Psoas muscle (tissue), 8 donors: Measurements from ENCODE around the gene MAPKAP1. TPM values are rescaled to one million over a fixed set of nuclear protein-coding genes. Genes with fewer than 3 reads are reported as not detected.

Experiments used
- ATAC-seq, 4 donors: fragments of 200-7000 bp; cut with Tn5 transposase; one replicate each; pipeline ENCODE4 v1.9.1; 2020; ENCODE audit warnings: moderate library complexity in 3 of 4, mild to moderate bottlenecking in 2 of 4
- DNase-seq, 2 donors: peaks; one replicate each; pipeline ENCODE4 v3.0.0-alpha.2; 2020
- H3K27ac ChIP-seq: fragments of 200-600 bp; one replicate; pipeline ENCODE4 v1.8.0; 2022
- H3K27me3 ChIP-seq, 3 donors: fragments of 200-600 bp in 1 of 3; one replicate each; pipeline versions ENCODE4 v1.6.1 to v1.8.0; 2013 to 2022; ENCODE audit warnings: low read length in 2 of 3, mild to moderate bottlenecking in 2 of 3, moderate library complexity in 1 of 3; ENCODE audit not compliant: insufficient read depth in 3 of 3
- H3K36me3 ChIP-seq, 2 donors: fragments of 200-600 bp in 1 of 2; one replicate each; pipeline versions ENCODE4 v1.6.1 to v1.8.0; 2013 to 2022; ENCODE audit warnings: low read depth in 1 of 2, mild to moderate bottlenecking in 1 of 2, moderate library complexity in 1 of 2; ENCODE audit not compliant: insufficient read depth in 1 of 2
- H3K4me1 ChIP-seq: fragments of 200-600 bp; one replicate; pipeline ENCODE4 v1.8.0; 2022
- H3K4me3 ChIP-seq: fragments of 200-600 bp; one replicate; pipeline ENCODE4 v1.8.0; 2022; ENCODE audit warnings: mild to moderate bottlenecking
- H3K9me3 ChIP-seq: fragments of 200-600 bp; one replicate; pipeline ENCODE4 v1.8.0; 2022
- CTCF ChIP-seq: fragments of 200-600 bp; IDR thresholded peaks from one replicate; pipeline ENCODE4 v1.8.0; 2022; ENCODE audit warnings: antibody characterized with exemption
- WGBS, 3 donors: extraction: QIAGEN DNeasy Blood & Tissue Kit; methylation state at CpG; one replicate each; pipeline versions ENCODE4 v1.1.6 to v1.1.7; 2013; 5-methylcytosine and 5-hydroxymethylcytosine counted together
- intact Hi-C, 2 donors: fragments of 100-400 bp; cut with DNase I; formaldehyde crosslinking; loops; one replicate each; pipeline versions ENCODE4 v1.11.0 to v1.14.2; 2022
- polyA plus RNA-seq, 3 donors: library from polyadenylated mRNA; stranded (reverse); fragments of 200-250 nt; gene quantifications; one replicate each; pipeline ENCODE4 v1.2.3, GENCODE V29; 2013
- total RNA-seq, 4 donors: library from RNA; stranded (reverse); fragmentation: NEBNext Ultra II Directional in 2 of 4; extraction: Animal tissue kit (Norgen Biotek cat#: 25700) in 2 of 4; gene quantifications; one replicate each; pipeline versions ENCODE4 v1.2.1 to v1.2.4, GENCODE V29; 2021 to 2023
- donor health status: healthy with polysubstance abuse.
- donor health status: DM: no; HTN: no; CAD: no; lungs with moderate emphysema.
- donor health status: Bipolar disorder and iron deficiency.
- donor health status: healthy.
- donor health status: DM: yes; HTN: yes; CAD: no.
- donor health status: DM: no; HTN: no; CAD: no.
- donor health status: DM: no; HTN: no; CAD: no.
- donor health status: DM: yes; HTN: yes; CAD: no.

The MAPKAP1 gene
- total and polyA plus RNA-seq, 7 donors = 64.2 to 124 (median 90.4) TPM

- H3K36me3 ChIP-seq = peaks cover 0 to 17% of the 10 kb centered on the region in 2 donors
- no peaks in the 10 kb centered on the region for H3K9me3 ChIP-seq
- ATAC-seq = no peak
- no peak overlapping the region for H3K27ac ChIP-seq
- no peaks in the 10 kb centered on the region for H3K27me3 ChIP-seq
- no peak for TF ChIP-seq CTCF
- WGBS, 3 donors = 92 to 94% (median 92%) methylated on average over 32 of the region's 32 CpGs
- intact Hi-C loops = no loop called here
- H3K4me3 ChIP-seq = no peak overlapping the region
- no peaks in the 10 kb centered on the region for H3K4me1 ChIP-seq
- DNase-seq = no peak
Observed at GRCh38 chr9:125438506-125439433, 268.2 kb downstream of the MAPKAP1 start.

DNA sequence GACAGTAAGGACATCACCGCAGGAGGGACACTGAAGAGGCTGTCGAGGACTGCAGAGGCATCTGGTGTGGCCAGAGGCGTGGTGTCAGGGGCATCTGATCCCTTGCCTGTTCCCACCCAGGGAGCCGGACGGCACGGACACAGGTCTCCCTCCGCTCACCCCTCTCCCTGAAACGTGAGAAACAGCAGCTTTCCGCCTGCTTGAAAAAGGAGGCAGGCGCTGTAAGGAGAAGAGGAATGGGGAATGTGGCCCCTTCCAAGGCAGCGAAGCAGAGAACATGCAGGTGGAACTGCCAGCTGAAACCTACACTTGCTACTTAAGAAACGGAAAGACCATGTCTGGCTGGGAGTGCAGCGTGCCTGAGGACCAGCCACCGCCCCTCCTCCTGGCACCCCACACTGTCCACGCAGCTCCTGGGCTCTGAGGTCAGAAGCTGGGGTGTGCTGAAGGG, 269.2 kb downstream of the MAPKAP1 start:
- intact Hi-C loops = no loop called here
- H3K36me3 ChIP-seq = peaks cover 0 to 10% of the 10 kb centered on the region in 2 donors
- H3K27me3 ChIP-seq = no peaks in the 10 kb centered on the region
- no peak overlapping the region for H3K4me3 ChIP-seq
- WGBS, 3 donors = 87 to 89% (median 89%) methylated on average over 15 of the region's 15 CpGs
- ATAC-seq (no peak), DNase-seq (no peak)
- TF ChIP-seq CTCF = no peak
- no peaks in the 10 kb centered on the region for H3K9me3 ChIP-seq
- no peaks in the 10 kb centered on the region for H3K4me1 ChIP-seq
- no peak overlapping the region for H3K27ac ChIP-seq

- 92 to 93% (median 93%) methylated on average over 24 of the region's 24 CpGs for WGBS, 3 donors
- Histone ChIP-seq H3K27ac (no peak overlapping the region), H3K9me3 (no peaks in the 10 kb centered on the region), H3K4me1 (no peaks in the 10 kb centered on the region), H3K27me3 (no peaks in the 10 kb centered on the region), H3K4me3 (no peak overlapping the region), H3K36me3 (peaks cover 0 to 10% of the 10 kb centered on the region in 2 donors)
- intact Hi-C loops = no loop called here
- ATAC-seq (no peak), DNase-seq (no peak)
- no peak for TF ChIP-seq CTCF
Observed at GRCh38 chr9:125436613-125437443, 270.2 kb downstream of the MAPKAP1 start.

- H3K36me3 ChIP-seq = peaks cover 0 to 10% of the 10 kb centered on the region in 2 donors
- no peak for TF ChIP-seq CTCF
- H3K27me3 ChIP-seq = no peaks in the 10 kb centered on the region
- ATAC-seq (no peak), DNase-seq (no peak)
- intact Hi-C loops = no loop called here
- H3K27ac ChIP-seq = no peak overlapping the region
- no peaks in the 10 kb centered on the region for H3K9me3 ChIP-seq
- H3K4me1 ChIP-seq = no peaks in the 10 kb centered on the region
- WGBS, 3 donors = 88 to 92% (median 91%) methylated on average over 16 of the region's 16 CpGs
- no peak overlapping the region for H3K4me3 ChIP-seq
Observed at GRCh38 chr9:125435776-125436612, 271.0 kb downstream of the MAPKAP1 start.
